A549 (cell line): Measurements from ENCODE around the gene DHX8.

Experiments used
- CTCF ChIP-seq: fragments of >200 bp; sonication (Bioruptor Twin); formaldehyde crosslinking; IDR thresholded peaks from 3 replicates; pipeline ENCODE4 v1.5.1; 2016
- HMGXB4 ChIP-seq: fragments of 250-450 bp; sonication (Bioruptor Pico); IDR thresholded peaks from 2 replicates; pipeline ENCODE4 v1.5.0; 2021; ENCODE audit warnings: mild to moderate bottlenecking, moderate library complexity, borderline replicate concordance
- MYC ChIP-seq: IDR thresholded peaks from 2 replicates; pipeline ENCODE4 v1.6.1; 2012; ENCODE audit warnings: mild to moderate bottlenecking, inconsistent platforms, low read length, improper control_type of control experiment, borderline replicate concordance
- TFCP2L1 ChIP-seq: fragments of 250-450 bp; sonication (Bioruptor Pico); IDR thresholded peaks from 2 replicates; pipeline ENCODE4 v1.5.0; 2021; ENCODE audit warnings: mild to moderate bottlenecking

- TF ChIP-seq CTCF (no peak), TFCP2L1 (CRISPR knock-in tag) (no peak), HMGXB4 (CRISPR knock-in tag) (no peak), MYC (no peak)
These were observed 15.7 kb upstream of the DHX8 start for GRCh38 chr17:43467981-43468581.
